Measurements from ENCODE around the gene CAMTA1. TPM values are rescaled to one million over a fixed set of nuclear protein-coding genes. Genes with fewer than 3 reads are reported as not detected.

CAMTA1 gene
- polyA plus RNA-seq, 1 experiment, result 23.1 TPM

DNA sequence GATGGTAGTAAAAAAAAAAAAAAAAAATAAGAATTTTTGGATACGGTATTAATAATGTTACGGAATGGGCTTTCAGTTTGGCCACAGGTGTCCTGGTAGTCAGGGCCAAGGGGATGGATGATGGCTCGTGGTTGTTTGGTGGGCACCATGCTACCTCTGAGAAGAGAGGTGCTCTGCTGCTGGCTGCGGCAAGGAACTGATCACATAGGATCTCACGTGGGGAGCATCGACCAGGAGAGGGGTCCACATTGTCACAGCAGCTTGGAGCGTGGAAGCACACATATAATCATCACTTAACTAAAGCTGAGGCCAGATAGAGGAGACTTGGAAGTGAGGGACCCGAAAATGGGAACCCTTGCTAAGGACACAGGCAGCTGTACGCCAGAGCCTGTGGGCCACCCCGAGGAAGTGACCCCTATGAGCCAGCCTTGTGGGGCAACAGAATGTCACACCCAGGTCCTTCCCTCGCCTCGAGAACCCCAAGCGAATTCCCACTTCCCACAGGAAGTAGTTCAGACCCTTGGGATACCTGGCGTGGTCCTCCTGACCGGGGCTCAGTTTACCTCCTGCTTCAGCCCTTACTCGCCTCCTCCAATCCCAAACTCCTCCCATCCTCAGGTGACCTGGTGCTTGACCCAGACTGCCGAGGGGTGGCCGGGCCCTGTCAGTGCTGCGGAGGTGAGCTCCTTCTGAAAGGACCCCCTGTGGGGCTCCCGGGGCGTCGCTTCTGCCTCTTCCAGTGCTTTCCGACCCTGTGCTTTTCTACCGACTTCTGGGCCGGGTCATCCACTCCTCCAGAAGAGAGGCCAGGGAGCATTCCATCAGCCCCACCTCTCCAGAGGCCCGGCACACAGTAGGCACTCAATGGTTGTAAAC is 222.0 kb downstream of the CAMTA1 start:
- CTCF ChIA-PET, result interaction anchor here (1.6 kb wide), 1 partner anchor 63 kb away, joined by 4 read pairs; no protein-coding TSS in a partner anchor

DNA sequence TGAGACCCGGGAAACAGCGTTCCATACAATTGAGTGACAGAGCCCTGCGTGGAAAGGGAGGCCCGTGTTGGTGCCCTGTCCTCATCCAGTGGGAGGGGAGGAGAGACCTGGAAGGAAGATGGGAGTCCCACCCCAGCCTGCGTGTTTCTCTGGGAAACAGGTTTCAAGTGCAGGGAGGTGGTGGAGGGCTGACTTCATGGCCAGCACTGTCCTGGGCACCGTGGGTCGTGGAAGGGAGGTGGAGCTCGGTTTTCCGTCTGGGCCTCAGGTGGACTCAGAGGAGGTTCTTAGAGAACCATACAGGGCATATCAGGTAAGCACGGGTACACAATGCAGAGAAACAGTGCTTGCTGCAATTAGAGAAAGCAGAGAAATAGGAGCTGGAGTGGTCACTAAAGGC is 222.6 kb downstream of the CAMTA1 start:
- Histone ChIP-seq H3K27me3 (ENCODE audit: control insufficient read depth, insufficient read depth, low read length) (no peaks in the 10 kb centered on the region; the same call in 1 of the 2 replicates), H3K36me3 (ENCODE audit: control insufficient read depth, insufficient read depth, low read length) (no peaks in the 10 kb centered on the region), H3K4me3 (ENCODE audit: low read depth, low read length) (no peak overlapping the region)
- TF ChIP-seq, protein P1, sequence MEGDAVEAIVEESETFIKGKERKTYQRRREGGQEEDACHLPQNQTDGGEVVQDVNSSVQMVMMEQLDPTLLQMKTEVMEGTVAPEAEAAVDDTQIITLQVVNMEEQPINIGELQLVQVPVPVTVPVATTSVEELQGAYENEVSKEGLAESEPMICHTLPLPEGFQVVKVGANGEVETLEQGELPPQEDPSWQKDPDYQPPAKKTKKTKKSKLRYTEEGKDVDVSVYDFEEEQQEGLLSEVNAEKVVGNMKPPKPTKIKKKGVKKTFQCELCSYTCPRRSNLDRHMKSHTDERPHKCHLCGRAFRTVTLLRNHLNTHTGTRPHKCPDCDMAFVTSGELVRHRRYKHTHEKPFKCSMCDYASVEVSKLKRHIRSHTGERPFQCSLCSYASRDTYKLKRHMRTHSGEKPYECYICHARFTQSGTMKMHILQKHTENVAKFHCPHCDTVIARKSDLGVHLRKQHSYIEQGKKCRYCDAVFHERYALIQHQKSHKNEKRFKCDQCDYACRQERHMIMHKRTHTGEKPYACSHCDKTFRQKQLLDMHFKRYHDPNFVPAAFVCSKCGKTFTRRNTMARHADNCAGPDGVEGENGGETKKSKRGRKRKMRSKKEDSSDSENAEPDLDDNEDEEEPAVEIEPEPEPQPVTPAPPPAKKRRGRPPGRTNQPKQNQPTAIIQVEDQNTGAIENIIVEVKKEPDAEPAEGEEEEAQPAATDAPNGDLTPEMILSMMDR (IDR thresholded peaks at IDR 0.05; ENCODE audit: insufficient read depth, low read depth, low read length), result no peak
- POLR2A ChIA-PET, result no interaction called here
- CTCF ChIA-PET, result no interaction called here
- DNase-seq (ENCODE audit: low read depth), result no peak

More for the DNA sequence above, 222.0 kb downstream of the CAMTA1 start:
- TF ChIP-seq, protein P1 (IDR thresholded peaks at IDR 0.05; ENCODE audit: insufficient read depth, low read depth, low read length), result no peak
- H3K27me3 ChIP-seq (ENCODE audit: control insufficient read depth, insufficient read depth, low read length), result no peaks in the 10 kb centered on the region; the same call in 1 of the 2 replicates
- H3K36me3 ChIP-seq (ENCODE audit: control insufficient read depth, insufficient read depth, low read length), result no peaks in the 10 kb centered on the region
- DNase-seq (ENCODE audit: low read depth), result no peak
- no peak overlapping the region for H3K4me3 ChIP-seq (ENCODE audit: low read depth, low read length)
- POLR2A ChIA-PET, result no interaction called here

DNA sequence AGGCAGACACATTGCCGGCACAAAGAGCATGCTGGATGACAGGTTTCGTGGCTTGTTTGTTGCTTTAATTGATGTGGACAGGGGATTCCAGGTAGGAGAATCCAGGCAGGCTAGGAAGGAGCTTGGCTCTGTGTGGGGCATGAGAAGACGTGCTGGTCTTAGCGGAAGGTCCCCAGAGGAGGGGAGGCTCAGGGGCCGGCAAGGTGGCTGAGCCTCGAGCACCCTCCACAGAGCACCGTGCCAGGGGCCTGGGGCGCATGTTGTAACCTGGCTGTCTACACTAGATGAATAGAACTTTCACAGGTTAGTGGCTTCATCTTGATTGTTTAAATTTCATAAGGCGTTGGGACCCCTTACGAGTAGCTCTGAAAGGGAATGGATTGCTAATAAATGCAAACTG is 223.1 kb downstream of the CAMTA1 start:
- TF ChIP-seq, protein P1 (IDR thresholded peaks at IDR 0.05; ENCODE audit: insufficient read depth, low read depth, low read length), result no peak
- DNase-seq (ENCODE audit: low read depth), result no peak
- CTCF ChIA-PET, result no interaction called here
- POLR2A ChIA-PET, result no interaction called here
- Histone ChIP-seq H3K36me3 (ENCODE audit: control insufficient read depth, insufficient read depth, low read length) (no peaks in the 10 kb centered on the region), H3K27me3 (ENCODE audit: control insufficient read depth, insufficient read depth, low read length) (no peaks in the 10 kb centered on the region; the same call in 1 of the 2 replicates), H3K4me3 (ENCODE audit: low read depth, low read length) (no peak overlapping the region)

DNA sequence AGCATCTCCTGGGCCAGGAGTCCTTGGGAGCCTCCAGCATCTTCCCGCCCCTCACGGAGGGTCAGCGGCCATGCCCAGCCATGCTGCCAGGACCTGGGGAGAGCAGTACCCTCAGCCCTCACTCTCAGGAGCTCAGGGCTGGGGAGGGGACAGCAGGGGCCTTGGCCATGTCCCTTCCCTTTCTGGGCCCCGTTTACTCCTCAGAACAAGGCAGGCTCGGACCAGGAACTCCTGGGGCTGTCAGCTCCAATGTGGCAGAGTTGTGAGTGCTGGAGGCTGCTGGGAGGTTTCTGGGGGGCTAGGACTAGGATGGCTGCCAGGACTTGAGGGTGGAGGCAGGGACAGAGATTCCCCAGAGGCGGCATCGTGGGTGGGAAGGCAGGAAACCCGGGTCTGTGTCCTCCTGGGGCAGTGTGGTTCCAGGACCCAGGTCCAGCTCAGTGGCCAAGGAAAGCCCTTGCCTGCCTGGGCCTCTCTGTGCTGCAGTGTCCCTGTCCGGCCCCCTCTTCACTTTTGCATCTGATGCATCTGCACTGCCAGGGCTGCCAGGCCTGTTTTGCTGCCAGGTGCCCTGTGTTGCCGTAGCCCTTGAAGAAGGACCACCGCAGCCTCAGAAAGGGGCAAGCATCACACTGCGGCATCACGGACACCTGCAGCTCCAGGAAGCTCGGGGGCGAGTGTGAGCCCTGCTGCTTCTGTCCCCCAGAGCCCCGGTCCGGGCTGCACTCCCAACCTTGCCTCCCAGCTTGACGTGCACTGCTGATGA is 223.9 kb downstream of the CAMTA1 start:
- ChIA-PET CTCF (no interaction called here), POLR2A (no interaction called here)
- TF ChIP-seq, protein P1 (IDR thresholded peaks at IDR 0.05; ENCODE audit: insufficient read depth, low read depth, low read length), result no peak
- H3K27me3 ChIP-seq (ENCODE audit: control insufficient read depth, insufficient read depth, low read length), result no peaks in the 10 kb centered on the region; the same call in 1 of the 2 replicates
- H3K36me3 ChIP-seq (ENCODE audit: control insufficient read depth, insufficient read depth, low read length), result no peaks in the 10 kb centered on the region
- DNase-seq (ENCODE audit: low read depth), result no peak
- H3K4me3 ChIP-seq (ENCODE audit: low read depth, low read length), result no peak overlapping the region
